Activated naive CD4-positive, alpha-beta T cell treated with anti-CD3 and anti-CD28 coated beads, Interleukin-2, amount 10 ng/mL, durations not matched to agents 7 days and 5 days (primary cell): ENCODE measurements around the gene KIAA1755.
A peak's percentile ranks its signal among the peaks of the same experiment; 100 is the strongest.

Experiments used
- CTCF ChIA-PET: fragments of 350-600 bp; sonication (Branson Sonifier 250); formaldehyde crosslinking; loops from one replicate; lab custom pipeline; 2021; ENCODE audit warnings: antibody characterized with exemption; lab: Charles Lee
- DNase-seq: peaks from one replicate; pipeline ENCODE4 v3.0.0-alpha.2; 2020
- H3K27ac Mint-ChIP-seq: one replicate; pipeline ENCODE4 v1.8.0; 2021; ENCODE audit warnings: mild to moderate bottlenecking, moderate library complexity, mixed read lengths
- H3K27me3 Mint-ChIP-seq: one replicate; pipeline ENCODE4 v1.8.0; 2021; ENCODE audit warnings: mild to moderate bottlenecking, mixed read lengths
- H3K36me3 Mint-ChIP-seq: one replicate; pipeline ENCODE4 v1.8.0; 2021; ENCODE audit warnings: mixed read lengths
- H3K4me1 Mint-ChIP-seq: one replicate; pipeline ENCODE4 v1.8.0; 2021; ENCODE audit warnings: mixed read lengths
- H3K4me3 Mint-ChIP-seq: one replicate; pipeline ENCODE4 v1.8.0; 2021; ENCODE audit warnings: mild to moderate bottlenecking, moderate library complexity, mixed read lengths
- H3K9me3 Mint-ChIP-seq: one replicate; pipeline ENCODE4 v1.8.0; 2021; ENCODE audit warnings: mixed read lengths

The KIAA1755 gene

GRCh38 chr20:38170826-38171674, 89.5 kb downstream of the KIAA1755 start:
- DNase-seq: no peak
- H3K4me3 Mint-ChIP-seq: no peak overlapping the region
- H3K4me1 Mint-ChIP-seq: peaks cover 18% of the 10 kb centered on the region
- no peak overlapping the region for H3K27ac Mint-ChIP-seq
- peaks cover 18% of the 10 kb centered on the region for H3K27me3 Mint-ChIP-seq
- CTCF ChIA-PET: no interaction called here
- no peaks in the 10 kb centered on the region for H3K9me3 Mint-ChIP-seq
- no peaks in the 10 kb centered on the region for H3K36me3 Mint-ChIP-seq

GRCh38 chr20:38170219-38170825, 90.2 kb downstream of the KIAA1755 start:
- Mint-ChIP-seq H3K4me1 (peaks cover 23% of the 10 kb centered on the region), H3K9me3 (no peaks in the 10 kb centered on the region), H3K27me3 (peaks cover 15% of the 10 kb centered on the region), H3K4me3 (no peak overlapping the region), H3K27ac (no peak overlapping the region), H3K36me3 (no peaks in the 10 kb centered on the region)
- CTCF ChIA-PET: interaction anchor here (0.7 kb wide), 1 partner anchor 97 kb away, joined by 3 read pairs; no protein-coding TSS in a partner anchor
- no peak for DNase-seq

- Mint-ChIP-seq H3K4me3 (no peak overlapping the region), H3K9me3 (no peaks in the 10 kb centered on the region), H3K27me3 (peaks cover 21% of the 10 kb centered on the region), H3K4me1 (peaks cover 23% of the 10 kb centered on the region), H3K36me3 (no peaks in the 10 kb centered on the region), H3K27ac (no peak overlapping the region)
- CTCF ChIA-PET: interaction anchor here (0.7 kb wide), 1 partner anchor 96 kb away, joined by 3 read pairs; no protein-coding TSS in a partner anchor
- DNase-seq: no peak
These were observed 90.8 kb downstream of the KIAA1755 start for GRCh38 chr20:38169636-38170193.

- Mint-ChIP-seq H3K27ac (no peak overlapping the region), H3K4me1 (peaks cover 23% of the 10 kb centered on the region), H3K27me3 (peaks cover 28% of the 10 kb centered on the region), H3K4me3 (no peak overlapping the region), H3K9me3 (no peaks in the 10 kb centered on the region), H3K36me3 (no peaks in the 10 kb centered on the region)
- CTCF ChIA-PET: interaction anchor here (1.2 kb wide), 1 partner anchor 52 kb away, joined by 5 read pairs; no protein-coding TSS in a partner anchor
- no peak for DNase-seq
These were observed 91.5 kb downstream of the KIAA1755 start for GRCh38 chr20:38168791-38169589.

- Mint-ChIP-seq H3K36me3 (no peaks in the 10 kb centered on the region), H3K4me1 (peaks cover 23% of the 10 kb centered on the region), H3K4me3 (no peak overlapping the region), H3K27me3 (peaks cover 32% of the 10 kb centered on the region), H3K27ac (no peak overlapping the region), H3K9me3 (no peaks in the 10 kb centered on the region)
- CTCF ChIA-PET: interaction anchor here (1.2 to 2.6 kb wide), 4 partner anchors 51 to 110 kb away, joined by 5 to 8 read pairs (median 6); no protein-coding TSS in a partner anchor
- no peak for DNase-seq
These were observed 92.4 kb downstream of the KIAA1755 start for GRCh38 chr20:38167851-38168760.

- H3K4me3 Mint-ChIP-seq: no peak overlapping the region
These were observed 93.1 kb downstream of the KIAA1755 start for GRCh38 chr20:38167328-38167850.

GRCh38 chr20:38166703-38167233, 93.8 kb downstream of the KIAA1755 start:
- Mint-ChIP-seq H3K36me3 (no peaks in the 10 kb centered on the region), H3K4me1 (peaks cover 23% of the 10 kb centered on the region), H3K27ac (no peak overlapping the region), H3K27me3 (peaks cover 39% of the 10 kb centered on the region), H3K9me3 (no peaks in the 10 kb centered on the region), H3K4me3 (no peak overlapping the region)
- DNase-seq: no peak
- CTCF ChIA-PET: interaction anchor here (0.8 to 2.6 kb wide), 5 partner anchors 53 to 109 kb away, joined by 3 to 8 read pairs (median 5); no protein-coding TSS in a partner anchor

More at GRCh38 chr20:38167328-38167850, 93.1 kb downstream of the KIAA1755 start:
- no peak overlapping the region for H3K27ac Mint-ChIP-seq
- no peaks in the 10 kb centered on the region for H3K9me3 Mint-ChIP-seq
- H3K27me3 Mint-ChIP-seq: peaks cover 39% of the 10 kb centered on the region
- H3K4me1 Mint-ChIP-seq: peaks cover 23% of the 10 kb centered on the region
- H3K36me3 Mint-ChIP-seq: no peaks in the 10 kb centered on the region
- DNase-seq: no peak
- CTCF ChIA-PET: interaction anchor here (1.8 to 2.6 kb wide), 3 partner anchors 52 to 109 kb away, joined by 5 to 8 read pairs (median 7); no protein-coding TSS in a partner anchor

GRCh38 chr20:38165966-38166702, 94.4 kb downstream of the KIAA1755 start:
- no peak overlapping the region for H3K27ac Mint-ChIP-seq
- no peaks in the 10 kb centered on the region for H3K36me3 Mint-ChIP-seq
- DNase-seq: no peak
- CTCF ChIA-PET: interaction anchor here (0.8 to 2.6 kb wide), 4 partner anchors 53 to 107 kb away, joined by 3 to 7 read pairs (median 4); no protein-coding TSS in a partner anchor
- peaks cover 23% of the 10 kb centered on the region for H3K4me1 Mint-ChIP-seq
- H3K4me3 Mint-ChIP-seq: no peak overlapping the region
- H3K9me3 Mint-ChIP-seq: no peaks in the 10 kb centered on the region
- peaks cover 39% of the 10 kb centered on the region for H3K27me3 Mint-ChIP-seq

GRCh38 chr20:38165089-38165965, 95.2 kb downstream of the KIAA1755 start, which contains the start of gene TGM2:
TGM2 (minus strand) TSS chr20:38165270; CDS start chr20:38165198, 72 bp downstream.
- Mint-ChIP-seq H3K36me3 (no peaks in the 10 kb centered on the region), H3K9me3 (no peaks in the 10 kb centered on the region), H3K4me3 (no peak within 1 kb of the TSS), H3K27me3 (peaks cover 39% of the 10 kb centered on the region), H3K4me1 (peaks cover 23% of the 10 kb centered on the region), H3K27ac (no peak within 1 kb of the TSS)
- CTCF ChIA-PET: interaction anchor here (0.7 to 2.6 kb wide), 8 partner anchors 9 to 108 kb away, joined by 3 to 10 read pairs (median 4); no protein-coding TSS in a partner anchor
- DNase-seq: peak; percentile 59

GRCh38 chr20:38164624-38165088, 95.9 kb downstream of the KIAA1755 start:
- no peaks in the 10 kb centered on the region for H3K9me3 Mint-ChIP-seq
- no peak overlapping the region for H3K4me3 Mint-ChIP-seq
- H3K36me3 Mint-ChIP-seq: no peaks in the 10 kb centered on the region
- no peak for DNase-seq
- H3K27ac Mint-ChIP-seq: no peak overlapping the region
- H3K4me1 Mint-ChIP-seq: peaks cover 17% of the 10 kb centered on the region
- H3K27me3 Mint-ChIP-seq: peaks cover 43% of the 10 kb centered on the region
- CTCF ChIA-PET: interaction anchor here (0.7 to 2.6 kb wide), 6 partner anchors 8 to 113 kb away, joined by 3 to 10 read pairs (median 4); no protein-coding TSS in a partner anchor

- no peak for DNase-seq
- CTCF ChIA-PET: interaction anchor here (1.2 to 2.6 kb wide), 4 partner anchors 41 to 112 kb away, joined by 3 to 10 read pairs (median 4); no protein-coding TSS in a partner anchor
- no peaks in the 10 kb centered on the region for H3K9me3 Mint-ChIP-seq
These were observed 96.5 kb downstream of the KIAA1755 start for GRCh38 chr20:38164069-38164468.

More at GRCh38 chr20:38164069-38164468, 96.5 kb downstream of the KIAA1755 start:
- no peaks in the 10 kb centered on the region for H3K36me3 Mint-ChIP-seq
- peaks cover 45% of the 10 kb centered on the region for H3K27me3 Mint-ChIP-seq
- peaks cover 13% of the 10 kb centered on the region for H3K4me1 Mint-ChIP-seq
- no peak overlapping the region for H3K27ac Mint-ChIP-seq
- H3K4me3 Mint-ChIP-seq: no peak overlapping the region
